Measurements from ENCODE around the gene ATG3.
"Not testable (repeated sequence)": the region's sequence is repeated elsewhere in the genome, so short reads cannot be mapped to it uniquely, and the experiment has no call there.

Gene ATG3

GRCh38 chr3:112503304-112503972 is 58.3 kb downstream of the ATG3 start:
- TF ChIP-seq, protein P1, sequence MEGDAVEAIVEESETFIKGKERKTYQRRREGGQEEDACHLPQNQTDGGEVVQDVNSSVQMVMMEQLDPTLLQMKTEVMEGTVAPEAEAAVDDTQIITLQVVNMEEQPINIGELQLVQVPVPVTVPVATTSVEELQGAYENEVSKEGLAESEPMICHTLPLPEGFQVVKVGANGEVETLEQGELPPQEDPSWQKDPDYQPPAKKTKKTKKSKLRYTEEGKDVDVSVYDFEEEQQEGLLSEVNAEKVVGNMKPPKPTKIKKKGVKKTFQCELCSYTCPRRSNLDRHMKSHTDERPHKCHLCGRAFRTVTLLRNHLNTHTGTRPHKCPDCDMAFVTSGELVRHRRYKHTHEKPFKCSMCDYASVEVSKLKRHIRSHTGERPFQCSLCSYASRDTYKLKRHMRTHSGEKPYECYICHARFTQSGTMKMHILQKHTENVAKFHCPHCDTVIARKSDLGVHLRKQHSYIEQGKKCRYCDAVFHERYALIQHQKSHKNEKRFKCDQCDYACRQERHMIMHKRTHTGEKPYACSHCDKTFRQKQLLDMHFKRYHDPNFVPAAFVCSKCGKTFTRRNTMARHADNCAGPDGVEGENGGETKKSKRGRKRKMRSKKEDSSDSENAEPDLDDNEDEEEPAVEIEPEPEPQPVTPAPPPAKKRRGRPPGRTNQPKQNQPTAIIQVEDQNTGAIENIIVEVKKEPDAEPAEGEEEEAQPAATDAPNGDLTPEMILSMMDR (IDR thresholded peaks at IDR 0.05; ENCODE audit: low read depth, low read length, missing control alignments) = no peak
- DNase-seq (ENCODE audit: extremely low read depth, low read depth) = no peak
- no peak overlapping the region for H3K4me3 ChIP-seq (replicated peaks; ENCODE audit: low read depth, low read length)

- no peak overlapping the region for H3K4me3 ChIP-seq (replicated peaks; ENCODE audit: low read depth, low read length)
- no peak for DNase-seq (ENCODE audit: extremely low read depth, low read depth)
- TF ChIP-seq, protein P1 (IDR thresholded peaks at IDR 0.05; ENCODE audit: low read depth, low read length, missing control alignments) = no peak
These were observed 61.1 kb downstream of the ATG3 start for GRCh38 chr3:112500621-112501020.

DNA sequence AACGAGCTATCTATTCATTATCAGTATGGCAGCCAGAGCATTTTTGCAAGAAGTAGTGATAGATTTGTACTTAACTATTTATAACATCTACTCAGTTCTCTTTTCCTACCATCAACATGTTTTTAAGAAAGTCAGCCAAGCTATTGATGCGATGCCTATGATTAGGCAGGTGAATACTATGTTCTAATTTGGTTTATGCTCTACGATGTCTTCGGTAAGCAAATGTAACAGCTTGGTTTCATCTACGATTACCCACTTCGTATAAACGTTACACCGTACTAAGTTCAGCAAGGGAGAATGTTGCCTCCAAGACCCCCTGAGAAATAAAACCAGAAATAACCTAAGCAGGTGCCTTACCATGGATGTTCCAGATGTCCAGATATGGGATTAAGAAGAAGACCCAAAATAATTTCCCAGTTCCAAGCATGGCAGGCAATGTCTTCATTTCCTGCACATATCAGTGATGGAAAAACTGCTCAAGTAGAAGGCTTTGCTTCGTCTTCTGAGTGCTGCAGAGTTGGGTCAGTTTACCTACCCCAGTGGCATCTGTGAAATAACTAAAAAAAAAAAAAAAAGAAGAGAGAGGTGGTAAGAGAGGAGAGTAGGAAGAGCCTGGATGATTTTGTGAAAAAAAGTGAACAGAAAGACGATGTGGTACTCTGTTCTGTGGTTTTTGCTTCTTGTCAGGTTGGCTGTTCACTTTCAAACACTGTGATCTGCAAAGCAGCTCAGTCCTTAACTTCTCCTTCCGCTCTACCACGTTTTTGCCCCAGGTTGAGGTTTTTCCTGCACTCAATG is 62.6 kb downstream of the ATG3 start, which contains the start of gene BTLA:
TSS of gene BTLA (minus strand) at position 559 of the 798 bp plus-strand sequence. CDS start at position 445, 114 bp downstream.
- no peak for DNase-seq (ENCODE audit: extremely low read depth, low read depth)
- TF ChIP-seq, protein P1 (IDR thresholded peaks at IDR 0.05; ENCODE audit: low read depth, low read length, missing control alignments) = no peak
- H3K4me3 ChIP-seq (replicated peaks; ENCODE audit: low read depth, low read length) = no peak within 1 kb of the TSS

- H3K4me3 ChIP-seq (replicated peaks; ENCODE audit: low read depth, low read length) = no peak overlapping the region
- TF ChIP-seq, protein P1 (IDR thresholded peaks at IDR 0.05; ENCODE audit: low read depth, low read length, missing control alignments) = no peak
- no peak for DNase-seq (ENCODE audit: extremely low read depth, low read depth)
These were observed 63.7 kb downstream of the ATG3 start for GRCh38 chr3:112497897-112498548.

- no peak overlapping the region for H3K4me3 ChIP-seq (replicated peaks; ENCODE audit: low read depth, low read length)
- TF ChIP-seq, protein P1 (IDR thresholded peaks at IDR 0.05; ENCODE audit: low read depth, low read length, missing control alignments) = no peak
- DNase-seq (ENCODE audit: extremely low read depth, low read depth) = no peak
These were observed 65.2 kb downstream of the ATG3 start for GRCh38 chr3:112496366-112497067.

DNA sequence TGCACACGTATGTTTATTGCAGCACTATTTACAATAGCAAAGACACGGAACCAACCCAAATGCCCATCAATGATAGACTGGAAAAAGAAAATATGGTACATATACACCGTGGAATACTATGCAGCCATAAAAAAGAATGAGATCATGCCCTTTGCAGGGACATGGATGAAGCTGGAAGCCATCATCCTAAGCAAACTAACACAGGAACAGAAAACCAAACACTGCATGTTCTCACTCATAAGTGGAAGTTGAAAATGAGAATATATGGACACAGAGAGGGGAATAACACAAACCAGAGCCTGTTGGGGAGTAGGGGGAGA is 67.4 kb downstream of the ATG3 start:
- DNase-seq (ENCODE audit: extremely low read depth, low read depth); H3K4me3 ChIP-seq (replicated peaks; ENCODE audit: low read depth, low read length): not testable (repeated sequence)

Data from HFF-Myc (cell line).